ENCODE results near the gene ICA1. TPM values are rescaled to one million over a fixed set of nuclear protein-coding genes. Genes with fewer than 3 reads are reported as not detected.

ICA1 gene
- total RNA-seq, 1 experiment from 2014 or later: 66.4 TPM

DNA sequence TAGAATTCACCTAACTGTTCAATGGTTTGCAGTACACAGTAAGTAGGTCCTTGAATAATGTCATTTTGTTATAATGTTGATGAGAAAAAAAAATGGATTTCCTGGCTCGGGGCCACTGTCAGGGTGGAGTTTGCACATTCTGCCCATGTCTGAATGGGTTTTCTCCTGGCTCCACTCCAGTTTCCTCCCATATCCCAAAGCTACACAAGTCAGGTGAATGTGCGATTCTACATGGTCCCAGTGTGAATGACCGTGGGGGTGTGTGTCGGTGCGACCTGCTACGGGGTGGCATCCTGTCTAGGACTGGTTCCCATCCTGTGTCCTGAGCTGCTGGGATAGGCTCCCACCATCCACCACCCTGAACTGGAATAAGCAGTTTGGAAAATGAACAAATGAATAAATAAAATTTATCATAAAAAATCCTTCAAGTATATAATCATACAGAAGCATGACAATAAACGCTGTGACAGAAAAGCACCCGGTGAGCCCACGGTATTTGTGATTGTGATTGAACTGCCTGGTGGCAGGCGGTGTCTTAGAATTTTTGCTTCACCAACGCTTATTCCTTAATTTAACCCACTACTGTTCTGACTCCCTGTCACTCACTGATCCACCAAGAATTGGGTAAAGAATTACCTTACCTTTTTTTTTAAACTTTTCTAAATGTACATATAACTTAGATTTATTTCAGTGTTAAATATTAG is 114.1 kb downstream of the ICA1 start:
- Mint-ChIP-seq H3K27ac (ENCODE audit: unreplicated experiment) (no peak overlapping the region), H3K27me3 (ENCODE audit: unreplicated experiment) (no peaks in the 10 kb centered on the region), H3K36me3 (ENCODE audit: insufficient read depth, unreplicated experiment) (no peaks in the 10 kb centered on the region), H3K9me3 (ENCODE audit: low read depth, unreplicated experiment) (peaks cover 2% of the 10 kb centered on the region), H3K4me3 (ENCODE audit: low read depth, unreplicated experiment) (no peak overlapping the region), H3K4me1 (ENCODE audit: low read depth, unreplicated experiment) (no peaks in the 10 kb centered on the region)
- no TSS peak for BruUV-seq (replicated peaks)
- CTCF ChIA-PET: interaction anchor here (0.6 to 0.7 kb wide), 2 partner anchors 148 to 200 kb away, joined by 3 to 5 read pairs; no protein-coding TSS in a partner anchor
- intact Hi-C loops (cut with micrococcal nuclease; ENCODE audit: unreplicated experiment): no loop called here
- no peak for DNase-seq
- TF ChIP-seq, protein P1, sequence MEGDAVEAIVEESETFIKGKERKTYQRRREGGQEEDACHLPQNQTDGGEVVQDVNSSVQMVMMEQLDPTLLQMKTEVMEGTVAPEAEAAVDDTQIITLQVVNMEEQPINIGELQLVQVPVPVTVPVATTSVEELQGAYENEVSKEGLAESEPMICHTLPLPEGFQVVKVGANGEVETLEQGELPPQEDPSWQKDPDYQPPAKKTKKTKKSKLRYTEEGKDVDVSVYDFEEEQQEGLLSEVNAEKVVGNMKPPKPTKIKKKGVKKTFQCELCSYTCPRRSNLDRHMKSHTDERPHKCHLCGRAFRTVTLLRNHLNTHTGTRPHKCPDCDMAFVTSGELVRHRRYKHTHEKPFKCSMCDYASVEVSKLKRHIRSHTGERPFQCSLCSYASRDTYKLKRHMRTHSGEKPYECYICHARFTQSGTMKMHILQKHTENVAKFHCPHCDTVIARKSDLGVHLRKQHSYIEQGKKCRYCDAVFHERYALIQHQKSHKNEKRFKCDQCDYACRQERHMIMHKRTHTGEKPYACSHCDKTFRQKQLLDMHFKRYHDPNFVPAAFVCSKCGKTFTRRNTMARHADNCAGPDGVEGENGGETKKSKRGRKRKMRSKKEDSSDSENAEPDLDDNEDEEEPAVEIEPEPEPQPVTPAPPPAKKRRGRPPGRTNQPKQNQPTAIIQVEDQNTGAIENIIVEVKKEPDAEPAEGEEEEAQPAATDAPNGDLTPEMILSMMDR (IDR thresholded peaks at IDR 0.05; ENCODE audit: unreplicated experiment): no peak

DNA sequence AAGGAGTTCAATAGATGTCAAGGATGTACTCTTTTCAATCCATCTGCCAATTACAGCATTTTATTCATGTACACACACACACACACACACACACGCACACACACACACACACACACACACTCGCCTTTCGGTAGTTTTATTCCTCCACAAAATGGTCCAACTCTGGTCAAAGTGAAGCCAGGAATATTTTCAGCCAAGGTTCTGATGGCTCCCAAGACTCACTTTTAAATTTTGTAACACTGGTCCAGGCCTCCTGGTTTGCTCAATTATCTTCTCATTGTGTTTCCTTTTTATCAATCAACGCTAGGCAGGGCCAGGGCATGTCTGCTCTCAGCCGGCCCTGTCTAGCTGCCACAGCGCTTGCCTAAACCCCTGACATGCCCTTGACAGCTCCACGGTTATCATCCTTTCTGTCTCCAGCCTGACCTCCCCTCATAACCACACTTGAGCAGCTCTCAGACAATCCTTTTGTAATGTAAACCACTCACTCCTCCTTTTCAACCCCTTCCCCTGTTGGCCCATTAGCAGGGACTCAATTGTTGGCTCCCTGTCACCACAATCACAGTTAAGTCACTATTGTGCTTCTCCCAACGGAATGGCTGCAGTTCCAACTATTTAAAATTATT is 115.1 kb downstream of the ICA1 start:
- H3K36me3 Mint-ChIP-seq (ENCODE audit: insufficient read depth, unreplicated experiment): no peaks in the 10 kb centered on the region

DNA sequence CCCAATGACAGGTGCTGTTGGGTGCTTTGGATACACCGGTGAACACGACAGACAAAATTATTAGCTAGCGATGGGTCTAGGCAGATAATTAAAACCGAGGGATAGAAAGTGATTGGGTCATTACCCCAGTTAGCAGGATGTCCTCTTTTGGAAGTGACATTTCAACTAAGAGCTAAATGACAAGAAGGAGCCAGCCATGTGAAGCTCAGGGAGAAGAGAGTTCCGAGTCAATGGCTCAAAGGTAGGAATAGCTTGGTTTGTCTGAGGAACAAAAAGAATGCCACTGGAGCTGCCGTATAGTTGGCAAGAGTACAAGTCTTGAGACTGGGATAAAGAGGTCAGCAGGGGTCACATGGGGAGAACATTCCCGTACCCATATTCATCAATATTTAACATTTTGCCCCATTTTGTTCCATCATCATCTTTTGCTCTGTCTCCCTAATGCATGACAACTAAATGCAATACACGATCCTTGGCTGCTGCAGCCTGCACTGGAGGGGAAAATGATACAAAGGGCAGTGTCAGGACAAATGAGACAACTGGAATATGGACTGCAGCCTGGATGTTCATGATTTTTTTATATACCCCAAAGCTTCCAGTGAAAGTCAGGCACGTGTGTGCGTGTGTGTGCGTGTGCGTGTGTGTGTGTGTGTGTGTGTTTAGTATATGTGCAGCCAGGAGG is 115.7 kb downstream of the ICA1 start:
- no peaks in the 10 kb centered on the region for H3K36me3 Mint-ChIP-seq (ENCODE audit: insufficient read depth, unreplicated experiment)
- TF ChIP-seq, protein P1 (IDR thresholded peaks at IDR 0.05; ENCODE audit: unreplicated experiment): no peak
- DNase-seq: no peak
- H3K27me3 Mint-ChIP-seq (ENCODE audit: unreplicated experiment): no peaks in the 10 kb centered on the region
- no TSS peak for BruUV-seq (replicated peaks)
- intact Hi-C loops (cut with micrococcal nuclease; ENCODE audit: unreplicated experiment): no loop called here
- no peaks in the 10 kb centered on the region for H3K9me3 Mint-ChIP-seq (ENCODE audit: low read depth, unreplicated experiment)
- H3K27ac Mint-ChIP-seq (ENCODE audit: unreplicated experiment): no peak overlapping the region
- H3K4me3 Mint-ChIP-seq (ENCODE audit: low read depth, unreplicated experiment): no peak overlapping the region
- CTCF ChIA-PET: interaction anchor here (0.6 kb wide), 1 partner anchor 8 kb away, joined by 3 read pairs; no protein-coding TSS in a partner anchor
- H3K4me1 Mint-ChIP-seq (ENCODE audit: low read depth, unreplicated experiment): no peaks in the 10 kb centered on the region

More for the DNA sequence above, 115.1 kb downstream of the ICA1 start:
- no peaks in the 10 kb centered on the region for H3K9me3 Mint-ChIP-seq (ENCODE audit: low read depth, unreplicated experiment)
- H3K27ac Mint-ChIP-seq (ENCODE audit: unreplicated experiment): no peak overlapping the region
- no peaks in the 10 kb centered on the region for H3K4me1 Mint-ChIP-seq (ENCODE audit: low read depth, unreplicated experiment)
- no peak overlapping the region for H3K4me3 Mint-ChIP-seq (ENCODE audit: low read depth, unreplicated experiment)
- CTCF ChIA-PET: interaction anchor here (0.6 kb wide), 1 partner anchor 8 kb away, joined by 3 read pairs; no protein-coding TSS in a partner anchor
- no TSS peak for BruUV-seq (replicated peaks)
- TF ChIP-seq, protein P1 (IDR thresholded peaks at IDR 0.05; ENCODE audit: unreplicated experiment): no peak
- H3K27me3 Mint-ChIP-seq (ENCODE audit: unreplicated experiment): no peaks in the 10 kb centered on the region
- intact Hi-C loops (cut with micrococcal nuclease; ENCODE audit: unreplicated experiment): no loop called here
- no peak for DNase-seq

DNA sequence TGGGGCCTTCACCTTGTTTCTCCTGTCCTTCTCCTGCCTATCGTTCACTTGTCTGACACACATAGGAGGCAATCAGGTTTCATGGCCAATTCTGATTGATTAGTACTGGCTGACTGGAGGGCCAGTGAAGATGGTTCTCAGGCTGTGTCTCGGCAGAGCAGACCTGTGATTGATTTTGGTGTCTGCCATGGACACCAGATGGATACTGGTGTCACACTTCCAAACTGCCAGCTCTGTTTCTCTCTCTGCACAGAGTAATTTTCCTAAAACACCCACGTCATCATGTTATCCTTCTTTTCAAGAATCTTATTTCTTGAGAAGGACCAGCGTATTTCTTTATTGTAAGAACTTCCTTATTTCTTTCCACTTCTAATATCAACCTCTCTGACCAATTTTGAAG is 117.1 kb downstream of the ICA1 start:
- H3K4me1 Mint-ChIP-seq (ENCODE audit: low read depth, unreplicated experiment): no peaks in the 10 kb centered on the region
- CTCF ChIA-PET: no interaction called here
- H3K27me3 Mint-ChIP-seq (ENCODE audit: unreplicated experiment): no peaks in the 10 kb centered on the region
- no peaks in the 10 kb centered on the region for H3K9me3 Mint-ChIP-seq (ENCODE audit: low read depth, unreplicated experiment)
- DNase-seq: no peak
- H3K27ac Mint-ChIP-seq (ENCODE audit: unreplicated experiment): no peak overlapping the region
- no peak overlapping the region for H3K4me3 Mint-ChIP-seq (ENCODE audit: low read depth, unreplicated experiment)
- no peaks in the 10 kb centered on the region for H3K36me3 Mint-ChIP-seq (ENCODE audit: insufficient read depth, unreplicated experiment)
- no TSS peak for BruUV-seq (replicated peaks)
- intact Hi-C loops (cut with micrococcal nuclease; ENCODE audit: unreplicated experiment): no loop called here
- TF ChIP-seq, protein P1 (IDR thresholded peaks at IDR 0.05; ENCODE audit: unreplicated experiment): no peak
